ENCODE results near the gene SCIN. TPM values are rescaled to one million over a fixed set of nuclear protein-coding genes. Genes with fewer than 3 reads are reported as not detected.

Gene SCIN
- total and polyA plus RNA-seq, 2 of the 8 experiments (the other 6 are each of a cell fraction or from before 2014, with no cell fraction given): 0.47 to 1.9 TPM

GRCh38 chr7:12584930-12585329 lies 14.4 kb downstream of the SCIN start:
- H2BK20ac ChIP-seq (ENCODE audit: low read length): no peak overlapping the region
- H2BK120ac ChIP-seq (replicated peaks; ENCODE audit: low read depth, low read length): no peak overlapping the region
- no peak overlapping the region for H4K8ac ChIP-seq (ENCODE audit: extremely low read depth, insufficient read depth, low read length)
- H4K91ac ChIP-seq (replicated peaks; ENCODE audit: insufficient read length, low read length): no peak overlapping the region
- no peaks in the 10 kb centered on the region for H3K36me3 ChIP-seq (ENCODE audit: control insufficient read depth in 2 of 4, insufficient read depth in 4 of 4, low read length in 3 of 4)
- no peak overlapping the region for H3K4me2 ChIP-seq (ENCODE audit: insufficient read depth in 1 of 2, low read depth in 2 of 2, low read length in 2 of 2)
- H3K79me2 ChIP-seq (ENCODE audit: control insufficient read depth in 1 of 2, insufficient read depth in 2 of 2, low read length in 2 of 2): no peaks in the 10 kb centered on the region
- no peak overlapping the region for H2BK5ac ChIP-seq (ENCODE audit: low read depth, low read length)
- H3K9me3 ChIP-seq (ENCODE audit: insufficient read depth in 2 of 2, low read depth in 1 of 2, low read length in 1 of 2): no peaks in the 10 kb centered on the region
- H3K56ac ChIP-seq (replicated peaks; ENCODE audit: insufficient read length, low read depth, low read length): no peak overlapping the region
- TF ChIP-seq SIX5 (IDR thresholded peaks at IDR 0.05; ENCODE audit: low read depth, low read length) (no peak), POU5F1 (IDR thresholded peaks at IDR 0.05; ENCODE audit: low read depth, low read length) (no peak), NANOG (IDR thresholded peaks at IDR 0.05; ENCODE audit: insufficient read depth, low read depth, low read length, poor library complexity, severe bottlenecking) (no peak), HDAC2 (IDR thresholded peaks at IDR 0.05; ENCODE audit: borderline replicate concordance in 1 of 2, low read depth in 2 of 2, low read length in 2 of 2) (no peak), EZH2 (IDR thresholded peaks at IDR 0.05; ENCODE audit: low read depth, low read length, severe bottlenecking) (no peak), TAF1 (IDR thresholded peaks at IDR 0.05; ENCODE audit: low read depth, low read length) (no peak)
- no peak overlapping the region for H2BK15ac ChIP-seq (ENCODE audit: low read length)
- DNase-seq (ENCODE audit: low read depth in 1 of 2, low spot score in 2 of 2) (no peak), FAIRE-seq (no peak)
- H3K14ac ChIP-seq (ENCODE audit: insufficient read length): no peak overlapping the region
- no peaks in the 10 kb centered on the region for H3K27me3 ChIP-seq (replicated peaks in 1 of 4; ENCODE audit: control insufficient read depth in 3 of 4, extremely low read depth in 1 of 4, insufficient read depth in 3 of 4, low read length in 3 of 4)
- no peaks in the 10 kb centered on the region for H3K23me2 ChIP-seq (ENCODE audit: low read depth, low read length)
- no peak overlapping the region for H2AFZ ChIP-seq (ENCODE audit: low read length)
- no peak overlapping the region for H3K23ac ChIP-seq (ENCODE audit: insufficient read length)
- no peaks in the 10 kb centered on the region for H3K4me1 ChIP-seq (replicated peaks in 1 of 4; ENCODE audit: control insufficient read depth in 3 of 4, insufficient read depth in 4 of 4, low read length in 3 of 4)
- H3K27ac ChIP-seq (ENCODE audit: low read depth, low read length): no peak overlapping the region
- H3K18ac ChIP-seq (ENCODE audit: extremely low read depth, low read length): no peak overlapping the region
- H4K5ac ChIP-seq (ENCODE audit: insufficient read length, low read depth, low read length): no peak overlapping the region
- H3K4ac ChIP-seq (replicated peaks; ENCODE audit: insufficient read length, low read depth, low read length): no peak overlapping the region
- POLR2A ChIA-PET (ENCODE audit: partially characterized antibody): no interaction called here
- no peak overlapping the region for H3K9ac ChIP-seq (replicated peaks in 1 of 4; ENCODE audit: extremely low read depth in 1 of 4, low read depth in 3 of 4, low read length in 3 of 4)
- no peaks in the 10 kb centered on the region for H3K79me1 ChIP-seq (ENCODE audit: low read depth, low read length)
- H4K20me1 ChIP-seq (replicated peaks in 1 of 2; ENCODE audit: control insufficient read depth in 1 of 2, insufficient read depth in 2 of 2, low read length in 2 of 2): no peaks in the 10 kb centered on the region
- CTCF ChIA-PET (ENCODE audit: partially characterized antibody): interaction anchor here (0.7 to 1.5 kb wide), 2 partner anchors 13 to 66 kb away, joined by 3 to 6 read pairs; no protein-coding TSS in a partner anchor
- H3K4me3 ChIP-seq (ENCODE audit: extremely low read depth in 1 of 4, insufficient read depth in 2 of 4, low read depth in 3 of 4, low read length in 4 of 4): no peak overlapping the region
- no peak overlapping the region for H2BK12ac ChIP-seq (ENCODE audit: low read depth, low read length)
- no peak overlapping the region for H2AK5ac ChIP-seq (ENCODE audit: low read depth, low read length)
- 88% methylated on average over 7 of the region's 7 CpGs; no CpG with 5 or more reads in 1 of the 2 experiments for WGBS, 2 experiments (ENCODE audit: extremely low coverage in 1 of 2, insufficient coverage in 1 of 2, insufficient read length in 1 of 2, insufficient replicate concordance in 2 of 2, low coverage in 1 of 2, low lambda C conversion rate in 2 of 2, missing lambda C conversion rate in 1 of 2)
